ENCODE results near the gene OTULIN.

OTULIN gene

DNA sequence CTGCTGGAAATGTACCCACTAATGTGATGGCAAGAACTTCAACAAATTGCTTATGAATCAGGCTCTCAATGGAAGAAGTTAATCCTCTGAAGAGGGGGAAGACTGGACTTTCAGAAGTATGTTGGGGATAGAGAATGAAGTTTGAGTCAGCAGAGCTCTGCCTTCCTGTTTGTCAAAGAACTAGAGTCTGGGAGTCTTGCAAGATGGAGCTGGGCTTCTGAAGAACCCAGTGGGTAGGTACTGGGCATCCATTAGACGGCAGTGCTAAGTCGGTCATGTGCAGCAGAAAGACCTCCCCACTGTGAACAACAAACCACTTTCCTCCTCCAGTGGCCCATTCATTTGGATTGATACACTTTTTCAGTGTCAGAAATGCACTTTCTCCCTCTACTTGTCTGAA, 34.6 kb downstream of the OTULIN start:
- Histone ChIP-seq H3K4me1 (ENCODE audit: control insufficient read depth, low read length) (no peaks in the 10 kb centered on the region), H3K79me2 (ENCODE audit: control insufficient read depth, low read length) (peaks cover 2% of the 10 kb centered on the region; the same call in 1 of the 2 replicates), H3K4me2 (ENCODE audit: low read length) (no peak overlapping the region), H3F3A (ENCODE audit: control insufficient read depth, insufficient read depth) (no peaks in the 10 kb centered on the region), H4K20me1 (ENCODE audit: control insufficient read depth, insufficient read depth, low read depth, low read length) (no peaks in the 10 kb centered on the region), H3K9me2 (replicated peaks; ENCODE audit: control insufficient read depth, low read length) (no peaks in the 10 kb centered on the region), H3K36me3 (ENCODE audit: control insufficient read depth, low read length) (peaks cover 79% of the 10 kb centered on the region), H3K27me3 (ENCODE audit: control insufficient read depth, low read length) (no peaks in the 10 kb centered on the region), H3K4me3 (ENCODE audit: low read length) (no peak overlapping the region), H3K9me3 (ENCODE audit: control insufficient read depth, insufficient read depth, low read length) (no peaks in the 10 kb centered on the region), H3K27ac (ENCODE audit: low read depth, low read length) (no peak overlapping the region)
- TF ChIP-seq EZH2phosphoT487 (IDR thresholded peaks at IDR 0.05; ENCODE audit: borderline replicate concordance, low read length) (no peak), CTCF (IDR thresholded peaks at IDR 0.05; ENCODE audit: low read depth, low read length, poor library complexity, severe bottlenecking) (no peak)

GRCh38 chr5:14699807-14700400, 35.4 kb downstream of the OTULIN start:
- H3K4me1 ChIP-seq (ENCODE audit: control insufficient read depth, low read length) = no peaks in the 10 kb centered on the region; the same call in 1 of the 2 replicates
- no peaks in the 10 kb centered on the region for H3K9me3 ChIP-seq (ENCODE audit: control insufficient read depth, insufficient read depth, low read length)
- no peaks in the 10 kb centered on the region for H3K9me2 ChIP-seq (replicated peaks; ENCODE audit: control insufficient read depth, low read length)
- no peaks in the 10 kb centered on the region for H4K20me1 ChIP-seq (ENCODE audit: control insufficient read depth, insufficient read depth, low read depth, low read length)
- TF ChIP-seq CTCF (IDR thresholded peaks at IDR 0.05; ENCODE audit: low read depth, low read length, poor library complexity, severe bottlenecking) (no peak), EZH2phosphoT487 (IDR thresholded peaks at IDR 0.05; ENCODE audit: borderline replicate concordance, low read length) (no peak)
- H3F3A ChIP-seq (ENCODE audit: control insufficient read depth, insufficient read depth) = no peaks in the 10 kb centered on the region
- H3K79me2 ChIP-seq (ENCODE audit: control insufficient read depth, low read length) = peaks cover 2% of the 10 kb centered on the region; the same call in 1 of the 2 replicates
- no peaks in the 10 kb centered on the region for H3K27me3 ChIP-seq (ENCODE audit: control insufficient read depth, low read length)
- no peak overlapping the region for H3K27ac ChIP-seq (ENCODE audit: low read depth, low read length)
- H3K36me3 ChIP-seq (ENCODE audit: control insufficient read depth, low read length) = peaks cover 79% of the 10 kb centered on the region
- no peak overlapping the region for H3K4me2 ChIP-seq (ENCODE audit: low read length)
- no peak overlapping the region for H3K4me3 ChIP-seq (ENCODE audit: low read length)

DNA sequence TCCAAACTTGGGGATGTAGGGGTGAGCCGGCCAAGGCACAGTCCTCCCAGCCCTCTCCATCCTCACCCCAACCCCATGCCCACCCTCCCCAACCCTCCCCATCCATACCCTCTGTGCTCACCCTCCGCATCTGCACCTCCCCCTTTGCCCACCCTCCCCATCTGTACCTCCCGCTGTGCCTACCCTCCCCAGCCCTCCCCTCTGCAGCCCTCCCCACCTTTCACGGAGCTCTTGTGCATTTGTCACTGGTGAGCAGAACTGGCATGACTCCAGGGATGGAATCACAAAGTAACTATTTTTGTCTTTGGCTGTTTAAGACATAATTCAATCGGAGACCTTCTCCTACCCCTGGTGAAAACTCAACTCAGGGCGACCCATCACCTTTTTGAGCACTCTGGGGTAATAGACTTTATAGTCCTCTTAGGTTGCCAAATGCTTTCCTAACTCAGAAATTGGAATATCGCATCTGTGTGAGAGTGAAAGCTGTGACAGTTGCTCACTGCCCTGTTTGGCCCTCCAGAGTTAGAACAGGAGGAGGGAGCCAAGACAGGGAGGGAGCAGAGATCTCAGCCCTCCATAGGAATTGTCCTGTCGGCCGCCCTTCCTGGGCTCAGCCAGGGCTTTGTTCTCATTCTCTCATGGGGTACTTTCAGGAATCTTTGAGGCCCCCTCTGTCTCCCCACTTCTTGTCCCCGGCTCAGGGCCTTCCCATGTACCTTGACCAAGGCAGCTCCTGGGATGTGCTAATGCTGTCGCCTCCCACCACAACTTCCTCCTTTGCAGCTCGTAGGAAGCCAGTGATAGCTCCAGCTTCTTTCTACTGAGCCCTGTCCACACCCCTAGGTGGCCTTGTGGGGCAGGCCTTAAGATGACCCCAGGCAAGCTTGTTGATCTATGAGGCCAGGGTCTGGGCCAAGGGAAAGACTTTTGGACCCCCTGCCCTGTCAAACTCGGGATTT, 36.2 kb downstream of the OTULIN start:
- H3K4me2 ChIP-seq (ENCODE audit: low read length) = no peak overlapping the region
- TF ChIP-seq EZH2phosphoT487 (IDR thresholded peaks at IDR 0.05; ENCODE audit: borderline replicate concordance, low read length) (no peak), CTCF (IDR thresholded peaks at IDR 0.05; ENCODE audit: low read depth, low read length, poor library complexity, severe bottlenecking) (no peak)
- H3K4me3 ChIP-seq (ENCODE audit: low read length) = no peak overlapping the region
- peaks cover 8% of the 10 kb centered on the region for H3K4me1 ChIP-seq (ENCODE audit: control insufficient read depth, low read length)
- no peaks in the 10 kb centered on the region for H4K20me1 ChIP-seq (ENCODE audit: control insufficient read depth, insufficient read depth, low read depth, low read length)
- H3K27me3 ChIP-seq (ENCODE audit: control insufficient read depth, low read length) = no peaks in the 10 kb centered on the region
- no peak overlapping the region for H3K27ac ChIP-seq (ENCODE audit: low read depth, low read length)
- H3K9me3 ChIP-seq (ENCODE audit: control insufficient read depth, insufficient read depth, low read length) = no peaks in the 10 kb centered on the region
- H3K36me3 ChIP-seq (ENCODE audit: control insufficient read depth, low read length) = peaks cover 79% of the 10 kb centered on the region
- H3K9me2 ChIP-seq (replicated peaks; ENCODE audit: control insufficient read depth, low read length) = no peaks in the 10 kb centered on the region
- peaks cover 4% of the 10 kb centered on the region; the same call in 1 of the 2 replicates for H3K79me2 ChIP-seq (ENCODE audit: control insufficient read depth, low read length)
- H3F3A ChIP-seq (ENCODE audit: control insufficient read depth, insufficient read depth) = no peaks in the 10 kb centered on the region

All from DOHH2 (cell line).